Germinal center (tissue), 1 donor: ENCODE measurements around the gene DDR1.
A peak's percentile ranks its signal among the peaks of the same experiment; 100 is the strongest.
"Not testable (repeated sequence)": the region's sequence is repeated elsewhere in the genome, so short reads cannot be mapped to it uniquely, and the experiment has no call there.

Experiments used
- DNase-seq: peaks from one replicate; pipeline ENCODE4 v3.0.0; 2012; ENCODE audit warnings: mixed read lengths, low spot score

The DDR1 gene

DNA sequence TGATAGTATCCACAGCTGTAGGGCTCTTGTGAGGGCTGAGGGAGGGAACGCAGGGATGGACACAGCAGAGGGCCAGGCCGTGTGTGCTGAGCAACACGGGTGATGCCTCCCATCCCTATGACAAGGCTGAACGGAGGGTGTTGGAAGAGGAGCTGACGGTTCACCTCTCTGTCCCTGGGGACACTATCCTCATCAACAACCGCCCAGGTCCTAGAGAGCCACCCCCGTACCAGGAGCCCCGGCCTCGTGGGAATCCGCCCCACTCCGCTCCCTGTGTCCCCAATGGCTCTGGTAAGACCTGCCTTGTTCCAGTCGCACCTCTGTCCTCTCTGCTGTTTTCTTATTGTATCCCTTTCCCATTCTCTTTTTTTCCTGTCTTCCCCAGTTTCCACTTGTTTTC, 10.1 kb downstream of the DDR1 start:
- no peak for DNase-seq

DNA sequence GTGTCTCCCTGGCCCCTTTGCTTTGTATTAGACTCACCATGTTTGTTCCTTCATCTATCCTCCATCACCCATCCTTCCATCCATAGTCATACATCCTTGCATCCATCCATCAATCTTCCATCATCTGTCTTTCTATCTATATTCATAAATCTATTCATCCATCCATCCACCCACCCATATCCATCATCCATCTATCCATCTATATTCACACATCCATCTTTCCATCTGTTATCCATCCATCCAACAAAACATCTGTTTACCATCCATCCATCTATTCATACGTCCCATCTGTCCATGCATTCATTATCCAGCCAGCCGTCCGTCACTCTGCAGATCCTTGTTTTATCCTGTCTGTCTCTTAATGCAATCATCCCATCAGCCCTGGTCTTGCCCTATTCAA, 10.6 kb downstream of the DDR1 start:
- DNase-seq: no peak

DNA sequence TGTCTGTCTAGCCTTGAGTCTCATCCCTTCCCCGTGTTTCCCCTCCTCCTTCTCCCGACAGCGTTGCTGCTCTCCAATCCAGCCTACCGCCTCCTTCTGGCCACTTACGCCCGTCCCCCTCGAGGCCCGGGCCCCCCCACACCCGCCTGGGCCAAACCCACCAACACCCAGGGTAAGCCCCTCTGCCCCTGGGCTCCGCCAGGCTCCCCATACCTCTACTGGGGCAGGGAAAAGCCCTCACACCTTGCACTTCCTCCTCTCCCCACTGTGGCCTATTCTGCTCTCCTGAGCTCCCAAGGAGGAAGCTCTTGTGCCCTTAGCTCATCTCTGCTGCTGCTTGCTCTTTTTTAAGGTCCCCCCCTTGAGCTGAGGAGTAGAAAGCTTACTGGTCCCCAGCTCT, 11.0 kb downstream of the DDR1 start:
- no peak for DNase-seq

DNA sequence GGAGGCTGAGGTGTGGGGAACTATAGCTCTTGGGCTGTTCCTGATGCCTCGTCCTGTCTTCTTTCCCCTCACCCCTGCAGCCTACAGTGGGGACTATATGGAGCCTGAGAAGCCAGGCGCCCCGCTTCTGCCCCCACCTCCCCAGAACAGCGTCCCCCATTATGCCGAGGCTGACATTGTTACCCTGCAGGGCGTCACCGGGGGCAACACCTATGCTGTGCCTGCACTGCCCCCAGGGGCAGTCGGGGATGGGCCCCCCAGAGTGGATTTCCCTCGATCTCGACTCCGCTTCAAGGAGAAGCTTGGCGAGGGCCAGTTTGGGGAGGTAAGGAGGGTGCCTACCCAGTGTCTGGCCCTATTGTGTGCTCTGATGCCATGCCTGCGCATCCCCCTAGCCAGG, 12.2 kb downstream of the DDR1 start:
- no peak for DNase-seq

DNA sequence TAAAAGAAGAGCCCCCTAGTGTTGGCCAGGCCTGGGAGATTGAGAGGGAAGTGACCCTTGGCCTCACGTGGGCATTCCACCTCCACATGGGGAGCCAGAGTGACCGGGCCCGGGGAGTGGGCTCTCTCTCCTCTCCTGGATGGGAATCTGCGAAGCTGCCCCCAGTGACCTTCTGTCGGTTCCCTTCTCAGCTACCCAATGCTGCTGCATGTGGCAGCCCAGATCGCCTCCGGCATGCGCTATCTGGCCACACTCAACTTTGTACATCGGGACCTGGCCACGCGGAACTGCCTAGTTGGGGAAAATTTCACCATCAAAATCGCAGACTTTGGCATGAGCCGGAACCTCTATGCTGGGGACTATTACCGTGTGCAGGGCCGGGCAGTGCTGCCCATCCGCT, 13.6 kb downstream of the DDR1 start:
- DNase-seq: no peak

DNA sequence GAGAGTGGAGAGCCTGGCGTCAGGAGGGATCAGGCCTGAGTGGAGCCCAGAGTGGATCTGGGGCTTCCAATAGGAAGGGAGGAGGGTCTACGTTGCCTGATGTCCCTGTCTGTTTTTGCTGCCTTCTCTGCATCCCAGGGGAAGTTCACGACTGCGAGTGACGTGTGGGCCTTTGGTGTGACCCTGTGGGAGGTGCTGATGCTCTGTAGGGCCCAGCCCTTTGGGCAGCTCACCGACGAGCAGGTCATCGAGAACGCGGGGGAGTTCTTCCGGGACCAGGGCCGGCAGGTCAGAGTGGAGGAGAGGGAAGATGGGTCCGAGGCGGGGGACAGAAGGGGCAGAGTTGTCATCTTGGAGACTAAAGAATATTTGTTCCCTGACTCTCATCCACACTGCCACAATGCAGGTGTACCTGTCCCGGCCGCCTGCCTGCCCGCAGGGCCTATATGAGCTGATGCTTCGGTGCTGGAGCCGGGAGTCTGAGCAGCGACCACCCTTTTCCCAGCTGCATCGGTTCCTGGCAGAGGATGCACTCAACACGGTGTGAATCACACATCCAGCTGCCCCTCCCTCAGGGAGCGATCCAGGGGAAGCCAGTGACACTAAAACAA, 14.5 kb downstream of the DDR1 start:
- no peak for DNase-seq

DNA sequence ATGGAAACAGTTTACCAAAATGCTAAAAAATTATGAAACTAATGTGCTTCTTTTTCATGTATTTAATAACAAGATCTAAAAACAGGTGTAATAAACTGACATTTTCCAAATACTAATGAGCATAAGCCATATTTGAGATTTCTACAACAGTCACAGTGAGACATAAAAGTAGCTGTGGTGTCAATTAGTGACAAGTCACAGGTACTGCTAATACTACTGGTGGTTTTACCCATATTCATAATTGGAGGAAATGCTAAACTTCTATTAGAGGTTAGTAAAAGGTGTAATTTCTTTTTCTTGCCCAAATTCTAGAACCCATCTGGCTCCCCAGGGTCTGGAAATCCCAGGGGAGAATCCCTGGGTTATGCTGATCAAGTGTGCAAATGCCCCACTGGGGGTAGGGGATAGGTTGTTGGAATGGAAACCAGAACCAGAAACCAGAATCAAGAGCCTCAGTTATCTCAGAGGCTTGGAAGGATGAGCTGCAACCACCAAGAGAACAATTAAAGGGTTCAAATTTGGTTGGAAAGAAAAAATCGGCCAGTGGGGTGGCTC, 16.6 kb downstream of the DDR1 start:
- DNase-seq: no peak

DNA sequence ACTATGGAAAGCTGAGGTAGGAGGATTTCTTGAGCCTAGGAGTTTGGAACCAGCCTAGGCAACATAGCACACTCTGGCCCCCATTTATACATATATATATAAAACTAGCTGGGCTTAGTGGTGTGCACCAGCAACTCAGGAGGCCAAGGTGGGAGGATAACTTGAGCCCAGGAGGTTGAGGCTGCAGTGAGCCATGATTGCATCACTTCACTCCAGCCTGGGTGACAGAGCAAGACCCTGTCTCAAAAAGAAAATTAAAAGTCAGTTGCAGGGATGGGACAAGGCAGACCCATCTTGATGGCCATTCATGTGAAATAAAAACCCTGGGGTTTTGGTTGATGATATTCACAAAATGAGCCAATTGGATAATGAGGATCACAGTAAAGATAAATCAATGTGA, 17.1 kb downstream of the DDR1 start:
- DNase-seq: no peak

DNA sequence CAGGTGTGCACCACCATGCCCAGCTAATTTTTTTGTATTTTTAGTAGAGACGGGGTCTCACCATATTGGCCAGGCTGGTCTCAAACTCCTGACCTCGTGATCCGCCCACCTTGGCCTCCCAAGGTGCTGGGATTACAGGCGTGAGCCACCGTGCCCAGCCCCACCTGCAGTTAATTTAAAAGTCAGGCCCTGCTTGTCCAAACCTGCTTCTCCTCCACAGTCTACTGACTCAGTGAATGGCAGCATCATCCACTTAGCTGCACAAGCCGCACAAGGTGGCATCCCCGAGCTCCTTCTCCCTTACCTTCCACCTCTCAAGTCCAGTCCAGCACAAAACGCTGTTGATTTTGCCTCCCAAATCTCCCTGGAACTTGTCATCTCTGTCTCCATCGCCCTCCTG, 17.9 kb downstream of the DDR1 start:
- DNase-seq: not testable (repeated sequence)

DNA sequence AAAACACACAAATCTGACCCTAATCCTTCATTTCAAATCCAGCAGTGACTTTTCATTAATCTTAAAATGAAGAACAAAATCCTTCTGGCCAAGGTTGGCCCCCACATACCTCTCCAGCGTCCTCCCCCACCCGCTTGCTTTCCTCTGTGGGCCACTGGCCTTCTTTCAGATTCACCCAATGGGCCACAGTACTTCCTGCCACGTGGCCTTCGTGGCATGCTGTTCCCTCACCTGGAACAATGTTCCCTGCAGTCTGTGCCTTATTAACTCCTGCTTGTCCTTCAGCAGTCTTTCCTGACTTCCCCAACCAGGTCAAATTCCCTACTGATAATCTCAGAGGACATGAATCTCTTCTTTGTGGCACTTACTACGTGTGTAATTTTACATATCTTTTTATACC, 18.4 kb downstream of the DDR1 start:
- DNase-seq: no peak

DNA sequence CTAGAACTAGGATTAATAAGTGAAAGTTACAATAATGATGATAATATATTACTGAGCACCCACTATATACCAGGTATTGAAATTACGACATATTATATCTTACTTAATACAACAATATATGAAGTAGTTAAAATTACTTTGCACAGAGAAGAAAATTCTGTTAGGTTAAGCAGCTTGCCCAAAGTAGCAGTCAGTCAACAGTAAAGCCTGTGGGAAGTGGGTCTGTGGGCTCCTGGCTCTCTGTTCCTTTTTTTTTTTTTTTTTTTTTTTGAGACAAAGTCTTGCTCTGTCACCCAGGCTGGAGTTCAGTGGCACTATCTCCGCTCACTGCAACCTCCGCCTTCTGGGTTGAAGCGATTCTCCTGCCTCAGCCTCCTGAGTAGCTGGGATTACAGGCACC, 18.9 kb downstream of the DDR1 start:
- no peak for DNase-seq

DNA sequence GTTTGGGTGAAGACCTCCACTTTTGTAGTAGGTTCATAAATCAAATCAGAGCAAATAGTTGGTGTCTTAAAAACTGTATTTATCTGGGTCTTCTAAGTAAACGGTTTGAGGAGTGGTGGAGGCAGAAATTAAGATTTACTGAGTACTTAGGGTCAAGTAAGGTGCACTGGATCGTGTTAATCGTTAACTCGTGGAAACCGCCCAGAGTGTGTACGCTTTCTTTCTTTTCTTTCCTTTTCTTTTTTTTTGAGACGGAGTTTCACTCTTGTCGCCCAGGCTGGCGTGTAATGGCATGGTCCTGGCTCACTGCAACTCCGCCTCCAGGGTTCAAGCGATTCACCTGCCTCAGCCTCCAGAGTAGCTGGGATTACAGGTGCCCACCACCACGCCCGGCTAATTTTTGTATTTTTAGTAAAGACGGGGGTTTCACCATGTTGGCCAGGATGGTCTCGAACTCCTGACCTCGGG, 23.0 kb downstream of the DDR1 start:
- DNase-seq: not testable (repeated sequence)

DNA sequence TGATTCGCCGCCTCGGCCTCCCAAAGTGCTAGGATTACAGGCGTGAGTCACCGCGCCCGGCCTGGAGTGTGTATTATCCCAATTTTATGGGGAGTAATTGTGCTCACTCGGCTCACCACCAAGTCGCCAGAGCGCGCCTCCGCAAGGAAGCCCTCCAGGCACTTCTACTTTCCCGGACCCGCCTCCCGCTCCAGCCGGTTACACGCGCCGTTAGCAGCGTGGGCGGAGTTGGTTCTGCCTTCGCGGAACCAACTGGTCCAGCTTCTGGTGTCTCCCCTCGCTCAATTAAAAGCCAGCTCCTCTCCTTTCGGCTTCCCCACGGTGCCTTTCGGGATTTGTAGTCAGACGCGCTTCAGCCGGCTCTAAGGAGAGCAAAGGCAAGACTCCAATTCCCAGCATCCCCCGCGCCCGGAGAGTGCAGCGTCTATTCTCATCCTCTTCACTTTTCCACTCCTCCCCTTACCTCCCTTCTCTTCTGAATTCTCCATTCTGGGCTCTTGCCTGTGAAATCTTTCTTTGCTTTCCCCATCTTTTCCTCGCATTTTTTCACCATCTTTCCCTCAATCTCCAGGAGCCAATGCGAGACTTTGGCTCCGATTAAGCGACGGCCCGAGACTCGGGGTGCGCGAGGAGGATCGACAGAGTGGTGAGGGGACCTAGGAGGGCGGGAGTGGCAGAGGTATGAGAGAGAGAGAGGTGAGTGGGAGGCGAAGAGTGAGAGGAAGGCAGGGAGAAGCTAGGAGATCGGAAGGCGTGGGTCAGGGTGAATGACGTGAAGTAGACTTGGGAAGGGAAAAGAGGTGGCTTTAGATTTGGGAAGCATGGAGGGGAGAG, 23.7 kb downstream of the DDR1 start, which contains the start of gene GTF2H4:
TSS of gene GTF2H4 (plus strand) at position 450 of the 834 bp plus-strand sequence.
- DNase-seq: peak; percentile 90

DNA sequence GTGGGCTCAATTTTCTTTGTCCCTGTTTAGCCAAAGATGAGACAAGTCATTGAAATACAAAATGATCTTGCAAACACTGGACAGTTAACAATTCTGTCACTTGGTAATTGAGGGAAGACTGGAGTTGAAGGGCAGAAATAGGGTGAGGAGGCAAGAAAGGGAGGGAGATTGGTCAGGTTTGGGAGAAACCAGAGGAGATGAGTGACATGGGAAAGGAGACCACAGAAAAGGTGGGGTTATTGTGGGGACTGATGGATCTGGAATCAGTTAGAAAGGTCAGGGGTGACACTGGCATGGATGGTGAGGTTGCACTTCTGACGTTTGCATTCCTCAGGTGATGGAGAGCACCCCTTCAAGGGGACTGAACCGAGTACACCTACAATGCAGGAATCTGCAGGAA, 24.4 kb downstream of the DDR1 start:
- DNase-seq: no peak

DNA sequence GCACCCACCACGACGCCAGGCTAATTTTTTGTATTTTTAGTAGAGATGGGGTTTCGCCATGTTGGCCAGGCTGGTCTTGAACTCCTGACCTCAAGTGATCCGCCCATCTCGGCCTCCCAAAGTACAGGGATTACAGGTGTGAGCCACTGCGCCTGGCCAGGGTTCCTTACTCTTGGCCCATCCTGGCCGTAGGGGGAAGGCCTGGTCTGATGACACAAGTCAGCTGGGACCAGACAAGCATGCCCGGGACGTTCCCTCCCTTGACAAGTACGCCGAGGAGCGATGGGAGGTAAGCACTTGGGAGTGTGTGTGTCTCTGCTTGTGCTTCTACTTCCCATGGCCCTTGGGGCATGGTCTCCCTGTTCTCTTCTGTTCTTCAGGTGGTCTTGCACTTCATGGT, 26.2 kb downstream of the DDR1 start:
- not testable (repeated sequence) for DNase-seq

DNA sequence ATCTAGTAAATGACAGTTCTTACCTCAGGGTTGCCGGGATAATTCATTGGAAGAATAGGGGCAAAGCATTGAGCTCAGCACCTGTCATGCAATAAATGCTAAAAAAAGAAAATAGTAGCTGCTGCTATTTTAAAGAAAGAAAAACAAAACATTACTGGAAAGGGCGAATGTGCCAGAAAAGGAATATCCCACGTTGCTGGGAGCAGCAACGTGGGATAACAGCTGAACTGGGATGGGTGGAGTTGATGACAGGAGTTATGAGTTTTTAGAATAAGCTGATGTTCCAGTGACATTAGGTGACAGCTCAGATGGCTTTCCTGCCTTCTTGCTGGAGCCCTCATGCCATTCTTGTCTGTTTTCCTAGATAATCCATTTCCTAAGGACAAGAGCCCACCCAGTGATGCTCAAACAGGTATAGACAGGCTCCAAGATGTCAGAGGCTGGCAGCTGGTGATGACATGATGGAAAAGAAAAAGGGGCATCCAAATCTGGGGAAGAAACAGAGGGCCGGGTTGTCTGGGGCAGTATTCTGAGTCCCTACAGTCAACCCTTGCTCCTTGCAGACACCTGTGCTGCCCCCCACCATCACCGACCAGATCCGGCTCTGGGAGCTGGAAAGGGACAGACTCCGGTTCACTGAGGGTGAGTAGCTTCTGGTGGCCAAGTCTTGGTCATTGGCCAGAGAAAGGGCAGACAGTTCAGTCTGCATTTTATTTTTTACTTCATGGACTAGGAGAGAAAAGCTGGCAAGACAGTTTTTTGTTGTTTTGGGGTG, 28.6 kb downstream of the DDR1 start:
- DNase-seq: no peak

DNA sequence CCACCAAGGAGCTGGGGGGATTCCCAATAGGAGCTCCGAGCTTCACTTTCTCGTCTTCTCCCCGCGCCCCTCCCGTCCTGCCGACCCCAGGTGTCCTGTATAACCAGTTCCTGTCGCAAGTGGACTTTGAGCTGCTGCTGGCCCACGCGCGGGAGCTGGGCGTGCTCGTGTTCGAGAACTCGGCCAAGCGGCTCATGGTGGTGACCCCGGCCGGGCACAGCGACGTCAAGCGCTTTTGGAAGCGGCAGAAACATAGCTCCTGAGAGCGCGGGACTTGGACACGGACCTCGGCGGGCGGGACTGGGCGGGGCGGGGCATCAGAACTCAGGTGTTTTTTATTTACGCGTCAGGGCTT, 29.4 kb downstream of the DDR1 start:
- DNase-seq: no peak

DNA sequence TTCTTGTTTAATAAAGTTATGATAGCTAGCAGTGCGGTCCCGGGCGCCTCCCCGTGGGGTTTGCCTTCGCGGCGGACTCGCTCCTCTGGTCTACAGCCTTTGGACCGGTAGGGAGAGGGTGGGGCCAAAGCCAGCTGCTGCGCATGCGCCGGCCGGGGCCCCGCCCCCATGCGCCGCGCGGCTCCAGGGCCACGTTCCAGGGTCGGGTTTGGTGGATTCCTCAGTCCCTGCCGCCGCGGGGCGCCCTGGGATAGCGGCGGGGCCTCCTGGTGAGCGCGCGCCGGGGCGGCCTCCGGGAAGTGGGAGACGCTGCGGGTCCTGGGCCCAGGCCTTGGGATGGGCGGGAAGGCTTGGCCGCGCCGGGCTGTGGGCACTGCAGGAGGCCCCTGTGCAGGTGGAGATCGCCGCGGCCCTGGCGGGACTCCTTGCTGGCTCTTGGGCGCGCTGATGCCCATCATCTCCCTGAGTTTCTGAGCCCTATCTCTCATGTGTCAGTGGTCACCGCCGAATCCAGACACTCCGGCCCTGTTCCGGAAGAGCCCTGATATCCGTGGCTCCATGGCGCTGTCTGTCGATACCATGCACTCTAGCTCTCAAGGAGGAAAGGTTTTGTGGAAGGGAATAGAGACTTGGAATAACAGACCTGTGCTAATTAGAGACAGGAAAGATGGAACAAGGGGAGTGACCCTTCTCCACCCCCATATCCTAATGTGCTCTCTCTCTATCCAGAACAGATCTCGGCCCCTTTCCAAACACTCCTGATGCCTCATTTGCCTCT, 29.9 kb downstream of the DDR1 start, which contains the start of gene VARS2:
TSS of gene VARS2 (plus strand) at position 163 of the 778 bp plus-strand sequence. CDS start at position 762, 599 bp downstream.
- peak; percentile 98 for DNase-seq

DNA sequence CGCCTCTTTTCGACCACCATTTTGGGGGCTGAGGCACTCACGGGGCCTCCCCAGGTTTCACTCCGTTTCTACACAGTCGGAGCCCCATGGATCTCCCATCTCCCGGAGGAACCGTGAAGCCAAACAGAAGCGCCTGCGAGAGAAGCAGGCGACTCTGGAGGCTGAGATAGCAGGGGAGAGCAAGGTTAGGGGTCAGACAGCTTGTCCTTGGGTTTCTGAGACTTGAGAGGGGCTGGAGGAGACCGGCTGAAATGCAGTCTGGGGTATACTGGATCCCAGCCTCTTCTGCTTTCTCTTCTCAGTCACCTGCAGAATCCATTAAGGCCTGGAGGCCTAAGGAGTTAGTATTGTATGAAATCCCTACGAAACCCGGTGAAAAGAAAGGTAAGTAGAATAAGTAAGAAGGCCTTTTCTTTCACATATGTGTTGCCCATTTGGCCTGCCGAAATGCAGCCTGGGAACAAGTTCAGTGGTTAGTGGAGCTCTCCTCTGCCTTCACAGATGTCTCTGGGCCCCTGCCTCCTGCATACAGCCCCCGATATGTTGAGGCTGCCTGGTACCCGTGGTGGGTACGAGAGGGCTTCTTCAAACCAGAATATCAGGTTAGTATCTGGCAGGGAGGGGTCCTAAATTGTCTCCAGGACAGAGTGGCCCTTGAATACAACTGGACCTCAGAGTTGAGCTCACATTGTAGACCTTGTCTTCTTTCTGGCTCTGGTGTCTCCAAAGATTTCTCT, 30.7 kb downstream of the DDR1 start:
- no peak for DNase-seq

DNA sequence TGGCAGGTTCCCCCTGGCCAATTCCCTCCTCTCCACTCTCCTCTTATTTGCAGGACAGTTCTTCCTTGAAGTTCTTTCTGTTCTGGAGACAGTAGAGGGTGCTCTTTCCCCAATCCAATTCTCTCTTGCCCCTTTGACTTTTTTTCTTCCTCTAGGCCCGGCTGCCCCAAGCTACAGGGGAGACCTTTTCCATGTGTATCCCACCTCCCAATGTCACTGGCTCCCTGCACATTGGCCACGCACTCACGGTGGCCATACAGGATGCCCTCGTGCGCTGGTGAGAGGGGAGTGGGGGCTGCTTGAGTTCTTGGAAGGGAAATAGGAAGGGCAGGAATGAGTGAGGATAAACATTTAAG, 31.2 kb downstream of the DDR1 start:
- peak; percentile 56 for DNase-seq

DNA sequence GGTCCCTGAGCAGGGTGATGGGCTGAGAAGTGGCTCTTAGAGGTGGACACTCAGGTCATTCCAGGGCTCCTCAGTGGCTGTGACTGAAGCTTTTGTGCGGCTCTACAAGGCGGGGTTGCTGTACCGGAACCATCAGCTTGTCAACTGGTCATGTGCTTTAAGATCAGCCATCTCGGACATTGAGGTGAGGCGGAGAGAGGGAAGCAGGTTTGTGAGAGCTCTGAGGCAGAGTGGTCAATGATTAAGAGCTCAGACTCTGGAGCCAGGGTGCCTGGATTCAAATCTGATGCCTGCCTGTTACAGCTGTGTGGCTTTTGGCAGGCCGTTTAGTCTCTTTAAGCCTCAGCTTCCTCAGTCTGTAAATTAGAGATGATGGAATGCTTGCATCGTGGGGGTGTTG, 32.7 kb downstream of the DDR1 start:
- DNase-seq: no peak
